Measurements from ENCODE around the gene DLGAP3. TPM values are rescaled to one million over a fixed set of nuclear protein-coding genes. Genes with fewer than 3 reads are reported as not detected.

The DLGAP3 gene
- total RNA-seq, 2 experiments from 2014 or later: 0.82 to 0.88 TPM

DNA sequence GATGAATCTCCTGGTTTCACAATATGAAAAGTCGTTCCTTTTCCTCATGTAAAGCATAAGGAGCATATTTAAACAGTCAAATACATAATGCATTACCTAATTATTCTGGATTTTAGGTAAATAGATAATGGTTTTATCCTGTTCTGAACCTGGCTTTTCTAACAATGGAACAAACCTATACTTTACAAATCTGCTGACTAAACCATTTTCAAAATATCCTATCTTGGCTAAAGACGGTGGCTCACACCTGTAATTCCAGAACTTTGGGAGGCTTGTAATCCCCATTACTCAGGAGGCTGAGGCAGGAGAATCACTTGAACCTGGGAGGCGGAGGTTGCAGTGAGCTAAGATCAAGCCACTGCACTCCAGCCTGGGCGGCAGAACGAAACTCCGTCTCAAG, 72.8 kb downstream of the DLGAP3 start:
- Mint-ChIP-seq H3K4me1 (ENCODE audit: low read depth) (peaks cover 33% of the 10 kb centered on the region), H3K27ac (no peak overlapping the region), H3K9me3 (no peaks in the 10 kb centered on the region), H3K36me3 (peaks cover 28% of the 10 kb centered on the region), H3K27me3 (no peaks in the 10 kb centered on the region), H3K4me3 (no peak overlapping the region)
- intact Hi-C loops (cut with micrococcal nuclease): loop anchor here (10.0 kb wide), 2 partner anchors 428 to 918 kb away; no protein-coding TSS in a partner anchor
- ChIA-PET CTCF (no interaction called here), POLR2A (no interaction called here)
- DNase-seq: no peak

DNA sequence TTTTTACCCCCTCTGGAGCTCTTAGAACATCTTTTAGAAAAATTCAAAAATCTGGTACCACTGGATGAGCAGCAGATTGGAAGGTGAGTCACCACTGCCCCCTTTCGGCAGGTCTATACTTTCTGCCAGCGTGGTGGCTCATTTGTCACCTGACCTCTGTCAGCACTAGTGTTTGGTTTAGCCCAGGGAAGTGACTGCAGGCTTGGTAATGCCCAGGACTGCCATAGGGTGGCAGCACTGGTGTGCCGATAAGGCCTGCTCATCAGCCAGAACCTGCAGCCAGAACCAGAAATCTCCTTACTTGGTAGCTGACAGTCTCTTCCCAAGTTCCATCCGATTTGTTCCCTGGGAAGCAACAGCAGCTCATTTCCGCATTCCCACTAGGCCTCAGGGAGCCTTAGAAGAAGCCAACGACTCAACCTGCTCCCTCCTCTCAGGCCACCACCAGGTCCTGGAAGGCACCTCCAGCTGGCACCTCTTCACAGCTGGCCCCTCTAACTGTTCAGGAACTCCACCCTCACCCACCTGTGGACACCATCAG, 76.7 kb downstream of the DLGAP3 start:
- CTCF ChIA-PET: interaction anchor here (0.6 to 5.5 kb wide), 39 partner anchors 9 to 1388 kb away, joined by 3 to 82 read pairs (median 4); partner anchors contain the start of genes GJA4 and TMEM35B

DNA sequence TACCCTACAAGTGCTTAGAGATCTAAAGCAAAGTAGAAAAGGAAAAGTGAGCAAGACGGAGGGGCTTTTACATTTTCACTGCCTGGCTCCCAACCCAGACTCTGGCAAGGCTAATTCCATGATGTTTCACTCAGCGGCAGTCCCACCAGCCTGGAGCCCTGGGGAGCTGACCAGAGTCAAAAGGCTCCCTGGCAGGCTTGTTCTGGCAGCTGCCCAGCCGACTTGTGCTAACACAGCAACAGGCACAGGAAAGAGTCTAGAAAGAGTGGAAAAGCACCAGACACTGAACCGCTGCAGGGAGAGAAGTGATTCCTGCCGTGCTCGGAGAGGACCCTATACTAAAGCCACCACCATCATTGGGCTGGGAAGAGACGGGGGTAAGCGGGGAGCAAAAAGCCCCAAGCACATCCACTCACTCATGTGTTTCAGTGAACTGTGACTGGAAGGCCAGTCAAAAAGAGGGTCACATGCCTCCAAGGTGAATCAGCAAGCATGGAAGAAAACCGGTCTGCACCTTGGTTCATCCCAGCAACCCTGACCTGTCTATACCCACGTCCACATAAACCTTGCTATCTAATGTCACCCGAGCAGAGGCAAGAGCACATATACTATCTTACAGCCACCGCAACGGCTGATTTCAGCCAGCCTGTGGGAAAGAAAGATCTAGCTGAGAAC, 77.9 kb downstream of the DLGAP3 start:
- intact Hi-C loops (cut with micrococcal nuclease): loop anchor here (1.0 to 10.0 kb wide), 4 partner anchors 9 to 923 kb away; no protein-coding TSS in a partner anchor
- H3K9me3 Mint-ChIP-seq: no peaks in the 10 kb centered on the region
- no peak overlapping the region for H3K4me3 Mint-ChIP-seq
- no peaks in the 10 kb centered on the region for H3K27me3 Mint-ChIP-seq
- H3K36me3 Mint-ChIP-seq: peaks cover 39% of the 10 kb centered on the region
- no peak for DNase-seq
- ChIA-PET POLR2A (no interaction called here), CTCF (interaction anchor here (1.0 to 5.5 kb wide), 8 partner anchors 8 to 109 kb away, joined by 3 to 82 read pairs (median 10); partner anchors contain the start of genes GJA4 and SMIM12)
- H3K4me1 Mint-ChIP-seq (ENCODE audit: low read depth): peaks cover 6% of the 10 kb centered on the region
- H3K27ac Mint-ChIP-seq: no peak overlapping the region

More for the DNA sequence above, 76.7 kb downstream of the DLGAP3 start:
- peak; percentile 94 for DNase-seq
- no peaks in the 10 kb centered on the region for H3K27me3 Mint-ChIP-seq
- no peaks in the 10 kb centered on the region for H3K9me3 Mint-ChIP-seq
- POLR2A ChIA-PET: interaction anchor here (1.4 kb wide), 1 partner anchor 9 kb away, joined by 3 read pairs; no protein-coding TSS in a partner anchor
- intact Hi-C loops (cut with micrococcal nuclease): loop anchor here (1.0 to 10.0 kb wide), 4 partner anchors 8 to 922 kb away; no protein-coding TSS in a partner anchor
- H3K4me3 Mint-ChIP-seq: no peak overlapping the region
- peaks cover 39% of the 10 kb centered on the region for H3K36me3 Mint-ChIP-seq
- peaks cover 13% of the 10 kb centered on the region for H3K4me1 Mint-ChIP-seq (ENCODE audit: low read depth)
- H3K27ac Mint-ChIP-seq: peak overlapping the region; percentile 63

DNA sequence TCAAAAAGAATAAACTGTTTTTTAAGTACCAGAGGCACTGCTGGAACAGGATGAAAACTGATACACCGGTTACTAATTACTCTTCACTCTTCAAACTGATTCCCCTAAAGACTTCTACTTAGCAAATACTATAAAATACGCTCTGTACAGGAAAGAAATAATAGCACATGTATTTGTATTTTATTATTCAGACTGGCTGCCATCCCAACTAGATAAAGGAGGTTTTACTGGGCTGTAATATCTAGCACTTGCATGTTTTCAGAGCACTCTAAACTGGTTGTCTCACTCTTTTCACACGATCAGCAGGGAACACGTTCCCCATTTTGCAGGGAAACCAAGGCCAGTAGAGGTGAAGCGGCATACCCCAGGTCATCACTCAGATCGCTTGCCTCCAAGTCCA, 79.1 kb downstream of the DLGAP3 start:
- intact Hi-C loops (cut with micrococcal nuclease): loop anchor here (10.0 kb wide), 2 partner anchors 434 to 924 kb away; no protein-coding TSS in a partner anchor
- Mint-ChIP-seq H3K36me3 (peaks cover 35% of the 10 kb centered on the region), H3K9me3 (no peaks in the 10 kb centered on the region), H3K4me3 (no peak overlapping the region), H3K4me1 (ENCODE audit: low read depth) (peaks cover 6% of the 10 kb centered on the region), H3K27ac (no peak overlapping the region), H3K27me3 (no peaks in the 10 kb centered on the region)
- no peak for DNase-seq
- ChIA-PET CTCF (no interaction called here), POLR2A (no interaction called here)

DNA sequence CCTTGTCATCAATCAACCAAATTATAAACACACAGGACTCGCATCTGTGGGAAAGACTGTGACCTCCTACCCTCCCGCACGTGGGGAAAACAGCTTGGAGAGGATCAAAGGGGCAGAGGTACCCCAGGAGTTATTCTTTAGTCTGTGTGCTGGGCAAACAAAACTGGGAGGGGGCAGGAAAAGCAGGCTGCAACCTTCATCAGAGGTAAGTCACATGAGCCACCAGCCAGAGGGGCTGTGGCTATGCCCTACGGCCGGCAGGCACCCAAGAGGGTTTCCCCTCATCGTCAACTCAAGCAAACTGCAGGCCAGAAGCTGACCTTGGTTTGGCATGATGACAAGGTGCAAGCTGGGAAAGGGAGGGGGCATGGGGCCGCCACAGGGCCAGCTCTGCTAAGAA, 82.4 kb downstream of the DLGAP3 start:
- Mint-ChIP-seq H3K4me3 (no peak overlapping the region), H3K9me3 (no peaks in the 10 kb centered on the region), H3K27me3 (no peaks in the 10 kb centered on the region), H3K27ac (no peak overlapping the region), H3K36me3 (peaks cover 24% of the 10 kb centered on the region), H3K4me1 (ENCODE audit: low read depth) (peaks cover 2% of the 10 kb centered on the region)
- POLR2A ChIA-PET: no interaction called here
- CTCF ChIA-PET: interaction anchor here (1.1 kb wide), 1 partner anchor 12 kb away, joined by 3 read pairs; the partner anchor contains the start of gene SMIM12
- intact Hi-C loops (cut with micrococcal nuclease): no loop called here
- DNase-seq: no peak

DNA sequence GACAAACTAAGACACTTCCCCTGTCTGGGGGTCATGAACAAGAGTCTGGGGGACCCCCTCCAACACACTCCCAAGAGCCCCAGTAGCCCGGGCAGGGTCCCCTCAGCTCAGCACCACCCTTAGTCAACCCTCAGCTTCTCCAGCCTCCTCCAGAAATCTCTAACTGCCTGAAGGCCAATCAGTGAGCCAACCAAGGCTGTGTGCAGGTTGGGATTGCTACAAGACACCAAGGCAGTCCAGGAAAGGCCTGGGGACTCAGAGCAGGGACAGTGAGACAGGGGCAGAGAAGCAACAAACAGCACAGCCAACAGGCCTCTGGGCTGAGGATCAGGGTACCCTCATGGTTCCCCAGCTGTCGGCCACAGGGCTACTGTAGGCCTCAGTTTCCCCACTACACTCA, 83.2 kb downstream of the DLGAP3 start:
- no peak for DNase-seq
- CTCF ChIA-PET: interaction anchor here (1.1 kb wide), 1 partner anchor 13 kb away, joined by 3 read pairs; the partner anchor contains the start of gene SMIM12
- POLR2A ChIA-PET: no interaction called here

DNA sequence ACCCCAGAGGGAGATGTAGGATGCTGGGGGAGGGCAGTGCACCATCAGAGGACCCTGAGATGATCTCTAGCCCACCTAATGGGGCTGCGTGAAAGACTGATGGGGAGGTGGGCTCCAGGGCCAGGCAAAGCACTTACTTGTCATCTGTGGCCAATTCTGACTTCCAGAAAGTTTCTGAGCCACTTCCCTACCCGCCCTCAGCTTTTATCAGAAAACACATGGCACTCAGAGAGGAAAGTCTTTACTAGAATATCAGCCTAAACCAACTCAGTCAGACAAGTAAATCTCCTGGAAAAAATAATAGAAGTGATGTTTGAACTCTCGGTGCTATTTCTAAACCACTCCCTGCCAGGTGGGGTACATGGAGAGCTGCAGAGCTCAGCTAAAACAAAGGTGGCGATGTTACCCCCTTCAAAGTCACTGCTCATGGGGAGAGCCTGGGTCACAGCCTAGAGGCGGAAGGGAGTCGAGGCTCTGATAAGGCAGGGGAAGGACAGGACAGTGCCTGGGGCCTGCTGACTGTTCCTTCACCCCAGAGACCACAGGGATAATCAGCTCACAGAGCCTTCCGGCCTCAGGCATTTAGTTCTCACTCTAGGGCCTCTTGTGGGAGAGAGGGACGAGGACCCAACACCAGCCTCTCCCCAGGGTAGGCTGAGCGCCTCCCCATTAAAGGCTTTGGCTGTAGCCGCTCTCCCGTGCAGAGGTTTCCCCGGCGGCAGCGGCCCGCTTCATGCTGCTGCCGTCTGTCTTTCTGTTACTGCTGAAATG, 84.1 kb downstream of the DLGAP3 start:
- H3K27ac Mint-ChIP-seq: no peak overlapping the region
- ChIA-PET CTCF (interaction anchor here (2.8 kb wide), 1 partner anchor 8 kb away, joined by 16 read pairs; no protein-coding TSS in a partner anchor), POLR2A (interaction anchor here (0.6 kb wide), 1 partner anchor 13 kb away, joined by 4 read pairs; no protein-coding TSS in a partner anchor)
- H3K9me3 Mint-ChIP-seq: no peaks in the 10 kb centered on the region
- peaks cover 12% of the 10 kb centered on the region for H3K36me3 Mint-ChIP-seq
- H3K4me3 Mint-ChIP-seq: no peak overlapping the region
- H3K4me1 Mint-ChIP-seq (ENCODE audit: low read depth): peaks cover 2% of the 10 kb centered on the region
- intact Hi-C loops (cut with micrococcal nuclease): no loop called here
- no peak for DNase-seq
- no peaks in the 10 kb centered on the region for H3K27me3 Mint-ChIP-seq

More for the DNA sequence above, 83.2 kb downstream of the DLGAP3 start:
- Mint-ChIP-seq H3K36me3 (peaks cover 19% of the 10 kb centered on the region), H3K27ac (no peak overlapping the region), H3K4me1 (ENCODE audit: low read depth) (peaks cover 2% of the 10 kb centered on the region), H3K9me3 (no peaks in the 10 kb centered on the region), H3K4me3 (no peak overlapping the region), H3K27me3 (no peaks in the 10 kb centered on the region)
- intact Hi-C loops (cut with micrococcal nuclease): no loop called here

DNA sequence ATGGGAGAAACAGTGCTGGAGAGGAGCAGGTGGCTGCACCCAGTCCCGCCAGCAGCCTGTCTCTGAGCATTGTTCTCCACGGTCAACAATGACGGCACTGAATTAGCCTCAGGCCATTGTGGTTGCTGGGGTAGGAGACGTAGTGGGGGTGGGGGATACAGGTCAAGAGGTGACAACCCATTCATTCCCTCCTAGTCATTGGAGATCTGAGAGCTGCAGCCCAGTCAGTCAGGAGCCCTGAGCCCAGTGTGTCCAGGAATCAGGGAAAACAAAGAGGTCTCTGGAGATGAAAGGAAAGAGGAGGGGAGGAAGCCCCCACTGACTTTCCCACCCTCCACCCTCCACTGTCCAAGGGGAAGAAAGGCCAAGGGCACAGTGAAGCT, 85.2 kb downstream of the DLGAP3 start:
- no peak overlapping the region for H3K27ac Mint-ChIP-seq
- CTCF ChIA-PET: interaction anchor here (2.8 kb wide), 1 partner anchor 9 kb away, joined by 16 read pairs; no protein-coding TSS in a partner anchor
- no peaks in the 10 kb centered on the region for H3K9me3 Mint-ChIP-seq
- intact Hi-C loops (cut with micrococcal nuclease): no loop called here
- no peak overlapping the region for H3K4me3 Mint-ChIP-seq
- peaks cover 7% of the 10 kb centered on the region for H3K36me3 Mint-ChIP-seq
- POLR2A ChIA-PET: no interaction called here
- no peaks in the 10 kb centered on the region for H3K27me3 Mint-ChIP-seq
- no peak for DNase-seq
- H3K4me1 Mint-ChIP-seq (ENCODE audit: low read depth): no peaks in the 10 kb centered on the region

DNA sequence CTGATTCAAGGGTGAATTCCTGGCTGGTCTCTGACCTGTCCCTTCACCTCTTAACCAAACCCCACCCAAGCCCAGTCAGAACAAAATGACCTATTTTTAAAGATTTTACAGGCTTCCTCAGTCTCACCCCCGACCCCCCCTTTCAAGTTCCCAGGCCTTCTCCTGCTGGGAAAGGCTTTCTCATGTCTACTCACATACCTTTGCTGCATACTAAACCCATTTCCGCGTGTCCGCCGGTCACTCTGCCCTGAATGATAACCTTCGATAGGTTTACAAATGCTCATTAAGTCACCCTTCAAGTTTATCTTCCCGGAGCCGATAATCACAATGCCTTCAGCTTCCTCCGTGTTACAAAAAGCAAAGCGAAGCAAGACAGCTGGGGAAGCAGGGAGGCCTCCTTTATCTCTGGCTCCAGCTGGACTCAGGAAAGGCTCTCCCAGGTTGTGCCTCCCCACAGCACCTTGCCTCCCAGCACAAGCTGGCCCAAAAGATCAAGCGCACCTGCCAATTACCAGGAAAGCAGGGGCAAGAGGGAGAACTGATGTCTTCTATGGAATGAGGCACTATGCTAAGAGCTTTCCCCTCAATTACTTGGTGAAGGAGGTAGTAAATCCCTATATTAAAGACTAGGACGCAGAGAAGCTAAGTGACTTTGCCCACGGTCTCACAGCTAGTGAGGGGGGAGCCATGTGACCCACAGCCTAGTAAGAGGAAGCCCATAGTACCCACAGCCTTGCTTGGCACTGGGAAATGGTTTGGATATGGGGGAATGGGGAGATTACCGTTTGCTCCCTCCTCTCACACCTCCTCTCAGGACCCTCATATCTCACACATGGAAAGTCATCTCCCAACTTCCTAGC, 85.8 kb downstream of the DLGAP3 start:
- Mint-ChIP-seq H3K4me1 (ENCODE audit: low read depth) (no peaks in the 10 kb centered on the region), H3K27me3 (no peaks in the 10 kb centered on the region), H3K9me3 (no peaks in the 10 kb centered on the region), H3K27ac (no peak overlapping the region), H3K4me3 (no peak overlapping the region), H3K36me3 (peaks cover 4% of the 10 kb centered on the region)
- POLR2A ChIA-PET: no interaction called here
- intact Hi-C loops (cut with micrococcal nuclease): no loop called here
- no peak for DNase-seq
- CTCF ChIA-PET: interaction anchor here (0.6 to 2.8 kb wide), 2 partner anchors 9 to 12 kb away, joined by 3 to 16 read pairs; no protein-coding TSS in a partner anchor

DNA sequence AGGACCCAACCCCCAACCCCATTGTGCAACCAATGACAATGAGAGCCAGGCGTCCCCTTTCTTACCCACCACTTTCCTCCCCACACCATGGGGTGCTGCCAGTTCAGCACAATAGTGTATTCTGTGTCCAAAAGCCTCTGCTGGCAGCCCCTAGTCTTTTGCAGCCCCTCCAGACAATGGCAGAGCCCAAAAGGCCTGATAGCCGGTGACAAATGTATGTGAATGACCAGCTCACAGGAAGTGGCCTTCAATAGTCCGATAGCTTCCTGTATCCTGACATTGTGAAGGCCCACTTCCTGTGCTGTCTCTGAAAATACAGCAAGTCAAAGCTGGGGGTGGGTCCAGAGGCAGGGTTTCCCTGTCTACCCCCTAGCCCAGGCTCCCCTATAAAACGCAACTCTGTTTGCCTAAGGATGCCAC, 86.5 kb downstream of the DLGAP3 start:
- Mint-ChIP-seq H3K4me1 (ENCODE audit: low read depth) (no peaks in the 10 kb centered on the region), H3K9me3 (no peaks in the 10 kb centered on the region), H3K27ac (no peak overlapping the region), H3K27me3 (no peaks in the 10 kb centered on the region), H3K36me3 (peaks cover 2% of the 10 kb centered on the region), H3K4me3 (no peak overlapping the region)
- DNase-seq: no peak
- CTCF ChIA-PET: interaction anchor here (0.6 to 2.8 kb wide), 2 partner anchors 10 to 13 kb away, joined by 3 to 16 read pairs; no protein-coding TSS in a partner anchor
- intact Hi-C loops (cut with micrococcal nuclease): no loop called here
- POLR2A ChIA-PET: no interaction called here

DNA sequence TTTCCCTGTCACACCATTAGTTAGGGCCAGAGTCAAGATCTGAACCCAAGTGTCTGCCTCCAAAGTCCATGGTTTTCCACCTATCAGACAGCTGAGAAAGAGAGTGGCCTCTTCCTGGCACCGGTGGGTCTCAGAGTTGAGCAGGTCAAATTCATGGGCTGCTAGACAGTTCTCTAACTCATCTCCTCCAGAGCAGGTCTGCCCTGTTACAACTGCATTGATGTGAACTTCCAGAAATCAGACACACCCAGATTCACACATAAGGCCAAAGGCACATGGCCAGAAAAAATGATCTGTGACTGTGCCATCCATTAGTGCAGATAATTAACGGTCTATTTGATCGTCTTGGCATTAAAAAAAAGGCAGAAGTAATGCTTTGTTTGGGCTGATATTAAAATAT, 87.4 kb downstream of the DLGAP3 start:
- H3K36me3 Mint-ChIP-seq: peaks cover 2% of the 10 kb centered on the region
- no peaks in the 10 kb centered on the region for H3K27me3 Mint-ChIP-seq
- CTCF ChIA-PET: interaction anchor here (0.9 to 2.8 kb wide), 3 partner anchors 11 to 60 kb away, joined by 3 to 16 read pairs (median 6); no protein-coding TSS in a partner anchor
- intact Hi-C loops (cut with micrococcal nuclease): no loop called here
- no peak overlapping the region for H3K4me3 Mint-ChIP-seq
- H3K4me1 Mint-ChIP-seq (ENCODE audit: low read depth): no peaks in the 10 kb centered on the region
- H3K9me3 Mint-ChIP-seq: no peaks in the 10 kb centered on the region
- DNase-seq: no peak
- POLR2A ChIA-PET: no interaction called here
- no peak overlapping the region for H3K27ac Mint-ChIP-seq

All from activated CD4-positive, alpha-beta memory T cell treated with anti-CD3 and anti-CD28 coated beads for 36 hours (primary cell).